Astrocyte (in vitro differentiated cells and primary cell): ENCODE results near the gene OR6B3.

ENCODE experiments used
- CTCF ChIP-seq: IDR thresholded peaks from 2 replicates; pipeline ENCODE4 v1.5.1; 2011; ENCODE audit warnings: low read depth, mild to moderate bottlenecking, inconsistent platforms, low read length, moderate library complexity; ENCODE audit not compliant: insufficient read depth
- EZH2 ChIP-seq: IDR thresholded peaks from 2 replicates; pipeline ENCODE4 v1.6.1; 2012; ENCODE audit warnings: mild to moderate bottlenecking, low read length, inconsistent platforms; ENCODE audit not compliant: insufficient read depth

GRCh38 chr2:240064898-240065297 is 11.6 kb upstream of the OR6B3 start:
- no peak for TF ChIP-seq CTCF
- TF ChIP-seq EZH2 = no peak
